Measurements from ENCODE around the gene PGC.

PGC gene

DNA sequence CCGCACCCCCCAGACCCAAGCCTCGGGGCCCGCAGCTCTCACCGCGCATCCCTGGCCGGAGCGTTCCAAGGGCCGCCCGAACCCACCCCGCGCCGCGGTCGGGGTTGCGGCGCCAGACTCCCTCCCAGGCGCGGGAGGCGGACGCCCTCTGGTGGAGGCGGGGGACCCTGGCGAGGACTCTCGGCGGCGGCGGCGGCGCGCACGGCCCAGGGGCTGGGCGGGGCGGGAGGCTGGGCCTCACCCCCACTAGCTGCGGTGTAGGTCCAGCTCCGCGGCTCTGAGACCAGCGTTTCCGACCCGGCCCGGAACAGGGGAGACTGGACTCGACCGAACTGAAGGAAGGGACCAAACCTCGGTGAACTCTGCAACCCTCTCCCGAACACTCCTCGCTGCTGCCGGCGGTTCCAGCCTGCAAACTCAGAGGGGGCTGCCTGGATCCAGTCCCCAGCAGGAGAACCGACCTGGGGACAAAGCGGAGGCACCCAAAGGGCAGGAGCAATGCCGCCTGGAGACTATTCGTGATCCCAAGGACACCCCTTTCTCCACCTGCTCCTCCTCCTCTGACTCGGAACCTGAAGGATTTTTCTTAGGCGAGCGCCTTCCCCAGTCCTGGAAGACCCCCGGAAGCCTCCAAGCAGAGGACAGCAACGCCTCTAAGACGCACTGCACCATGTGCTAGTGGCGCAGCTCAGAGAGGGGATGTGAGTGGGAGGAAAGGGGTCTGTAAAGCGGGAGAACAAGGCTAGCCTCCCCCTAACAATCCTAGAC, 39.4 kb upstream of the PGC start:
- DNase-seq (ENCODE audit: extremely low read depth, low read depth): peak; percentile 35

GRCh38 chr6:41785689-41786450, 38.7 kb upstream of the PGC start:
- DNase-seq (ENCODE audit: extremely low read depth, low read depth): no peak

More for the DNA sequence above, 39.4 kb upstream of the PGC start:
- TF ChIP-seq, protein P1, sequence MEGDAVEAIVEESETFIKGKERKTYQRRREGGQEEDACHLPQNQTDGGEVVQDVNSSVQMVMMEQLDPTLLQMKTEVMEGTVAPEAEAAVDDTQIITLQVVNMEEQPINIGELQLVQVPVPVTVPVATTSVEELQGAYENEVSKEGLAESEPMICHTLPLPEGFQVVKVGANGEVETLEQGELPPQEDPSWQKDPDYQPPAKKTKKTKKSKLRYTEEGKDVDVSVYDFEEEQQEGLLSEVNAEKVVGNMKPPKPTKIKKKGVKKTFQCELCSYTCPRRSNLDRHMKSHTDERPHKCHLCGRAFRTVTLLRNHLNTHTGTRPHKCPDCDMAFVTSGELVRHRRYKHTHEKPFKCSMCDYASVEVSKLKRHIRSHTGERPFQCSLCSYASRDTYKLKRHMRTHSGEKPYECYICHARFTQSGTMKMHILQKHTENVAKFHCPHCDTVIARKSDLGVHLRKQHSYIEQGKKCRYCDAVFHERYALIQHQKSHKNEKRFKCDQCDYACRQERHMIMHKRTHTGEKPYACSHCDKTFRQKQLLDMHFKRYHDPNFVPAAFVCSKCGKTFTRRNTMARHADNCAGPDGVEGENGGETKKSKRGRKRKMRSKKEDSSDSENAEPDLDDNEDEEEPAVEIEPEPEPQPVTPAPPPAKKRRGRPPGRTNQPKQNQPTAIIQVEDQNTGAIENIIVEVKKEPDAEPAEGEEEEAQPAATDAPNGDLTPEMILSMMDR (IDR thresholded peaks at IDR 0.05; ENCODE audit: low read depth, low read length): peak; percentile 42

GRCh38 chr6:41785254-41785653, 38.1 kb upstream of the PGC start:
- TF ChIP-seq, protein P1 (IDR thresholded peaks at IDR 0.05; ENCODE audit: low read depth, low read length): no peak
- DNase-seq (ENCODE audit: extremely low read depth, low read depth): no peak

More at GRCh38 chr6:41785689-41786450, 38.7 kb upstream of the PGC start:
- TF ChIP-seq, protein P1 (IDR thresholded peaks at IDR 0.05; ENCODE audit: low read depth, low read length): no peak

DNA sequence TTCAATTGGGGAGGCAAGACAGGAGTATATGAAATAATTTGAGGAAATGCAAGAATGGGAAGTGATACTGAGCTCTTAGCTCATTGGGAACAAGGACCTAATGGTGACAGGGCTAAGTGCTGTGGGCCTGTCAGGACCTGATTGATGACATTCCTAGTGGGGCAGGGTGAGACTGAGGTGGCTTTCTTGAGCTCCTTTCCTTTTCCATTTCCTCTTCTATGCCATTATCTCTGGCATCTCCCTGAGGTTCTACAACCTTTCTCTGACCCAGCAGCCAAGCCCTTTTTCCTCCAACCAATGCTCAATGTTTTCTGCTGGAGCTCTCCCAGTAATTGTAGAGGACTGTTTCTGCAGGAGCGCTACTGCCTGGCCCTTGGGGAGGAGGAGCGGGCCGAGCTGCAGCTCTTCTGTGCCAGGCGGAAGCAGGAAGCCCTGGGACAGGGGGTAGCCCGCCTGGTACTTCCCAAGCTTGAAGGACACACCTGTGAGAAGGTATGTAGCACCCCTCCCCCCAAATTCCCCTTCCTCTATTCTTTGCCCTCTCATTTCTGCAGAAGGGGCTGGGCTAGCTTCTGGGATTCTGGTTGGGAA, 37.5 kb upstream of the PGC start:
- TF ChIP-seq, protein P1 (IDR thresholded peaks at IDR 0.05; ENCODE audit: low read depth, low read length): no peak
- DNase-seq (ENCODE audit: extremely low read depth, low read depth): no peak

DNA sequence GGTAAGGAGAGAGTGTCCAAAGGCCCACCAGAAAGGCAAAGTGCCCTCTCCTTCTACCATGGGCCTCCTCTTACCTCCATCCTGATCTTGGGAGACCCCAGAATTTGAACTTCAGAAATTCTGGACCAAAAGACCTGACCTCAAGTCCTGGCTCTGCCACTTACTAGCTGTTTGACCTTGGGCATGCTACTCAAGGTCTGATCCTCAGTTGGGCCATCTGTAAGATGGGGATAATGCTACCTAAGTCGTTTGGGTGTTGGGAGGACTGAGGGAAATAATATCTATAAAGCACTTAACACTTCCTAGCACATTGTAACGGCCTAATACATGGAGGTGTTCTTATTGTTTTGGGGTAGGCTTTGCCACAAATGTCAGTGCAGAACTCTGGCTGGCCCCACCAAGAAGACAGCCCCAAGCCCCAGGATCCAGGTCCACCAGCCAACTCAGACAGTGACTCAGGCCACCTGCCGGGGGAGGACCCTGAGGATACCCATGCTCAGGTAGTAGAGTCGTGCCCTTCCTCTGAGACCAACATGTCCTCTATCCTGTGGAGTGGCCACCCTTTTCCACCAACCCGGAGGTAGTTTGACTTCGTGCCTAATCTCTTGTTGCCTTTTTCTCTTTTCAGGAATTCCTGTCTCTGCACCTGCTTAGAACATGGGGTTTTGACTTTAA, 36.0 kb upstream of the PGC start:
- TF ChIP-seq, protein P1 (IDR thresholded peaks at IDR 0.05; ENCODE audit: low read depth, low read length): no peak
- DNase-seq (ENCODE audit: extremely low read depth, low read depth): no peak

GRCh38 chr6:41781366-41781730, 34.2 kb upstream of the PGC start:
- DNase-seq (ENCODE audit: extremely low read depth, low read depth): no peak
- TF ChIP-seq, protein P1 (IDR thresholded peaks at IDR 0.05; ENCODE audit: low read depth, low read length): no peak
